HPDE6-E6E7 (cell line): ENCODE data around the gene ACBD6.

Experiments
- DNase-seq: peaks from one replicate; pipeline ENCODE4 v3.0.0; 2011; ENCODE audit warnings: missing footprints; ENCODE audit errors: extremely low spot score

Gene ACBD6

GRCh38 chr1:180295999-180296398 is 206.4 kb downstream of the ACBD6 start:
- no peak for DNase-seq

DNA sequence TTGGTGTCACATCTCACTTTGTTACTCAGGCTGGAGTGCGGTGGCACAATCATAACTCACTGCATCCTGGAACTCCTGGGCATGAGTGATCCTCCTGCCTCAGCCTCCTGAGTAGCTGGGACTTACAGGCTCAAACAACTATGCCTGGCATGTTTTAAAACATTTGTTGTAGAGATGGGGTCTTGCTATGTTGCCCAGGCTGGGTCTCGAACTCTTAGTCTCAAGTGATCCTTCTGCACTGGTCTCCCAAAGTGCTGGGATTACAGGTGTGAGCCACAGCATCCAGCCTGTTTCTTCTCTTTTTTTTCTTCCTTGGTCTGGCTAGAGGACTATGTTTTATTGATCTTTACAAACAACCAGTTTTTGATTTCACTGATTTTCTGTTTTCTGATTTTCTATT is 207.7 kb downstream of the ACBD6 start:
- no peak for DNase-seq

GRCh38 chr1:180291004-180291403 is 211.4 kb downstream of the ACBD6 start:
- no peak for DNase-seq

DNA sequence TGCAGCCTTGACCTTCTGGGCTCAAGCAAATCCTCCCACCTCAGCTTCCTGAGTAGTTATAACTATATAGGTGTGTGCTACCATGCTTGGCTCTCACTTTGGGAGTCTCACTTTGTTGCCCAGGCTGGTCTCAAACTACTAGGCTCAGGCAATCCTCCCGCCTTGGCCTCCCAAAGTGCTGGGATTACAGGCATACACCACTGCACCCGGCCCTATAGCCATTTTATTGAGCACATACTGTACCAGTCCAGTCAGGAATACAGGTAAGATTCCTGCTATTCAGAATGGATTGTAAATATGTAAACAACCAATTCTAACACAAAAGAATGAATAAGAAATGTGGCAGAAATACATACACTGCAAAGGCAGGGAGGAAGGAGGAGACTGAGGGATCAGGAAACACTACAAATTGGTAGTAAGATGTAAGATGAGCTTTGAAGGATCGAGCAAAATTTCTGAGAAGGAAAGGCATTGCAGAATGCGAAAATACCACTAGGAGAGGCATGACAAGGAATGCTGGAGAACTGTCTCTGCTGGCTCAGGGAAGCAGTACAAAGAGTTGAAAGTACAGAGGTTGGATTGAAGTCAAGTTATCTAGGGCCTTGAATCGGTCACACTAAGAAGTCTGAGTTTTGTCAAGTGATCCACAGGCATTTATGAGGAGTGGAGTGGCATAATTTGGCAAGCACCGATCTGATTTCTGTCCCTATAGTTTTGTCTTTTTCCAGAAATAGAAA is 211.9 kb downstream of the ACBD6 start:
- DNase-seq, result no peak

GRCh38 chr1:180288940-180289339 is 213.4 kb downstream of the ACBD6 start:
- no peak for DNase-seq

DNA sequence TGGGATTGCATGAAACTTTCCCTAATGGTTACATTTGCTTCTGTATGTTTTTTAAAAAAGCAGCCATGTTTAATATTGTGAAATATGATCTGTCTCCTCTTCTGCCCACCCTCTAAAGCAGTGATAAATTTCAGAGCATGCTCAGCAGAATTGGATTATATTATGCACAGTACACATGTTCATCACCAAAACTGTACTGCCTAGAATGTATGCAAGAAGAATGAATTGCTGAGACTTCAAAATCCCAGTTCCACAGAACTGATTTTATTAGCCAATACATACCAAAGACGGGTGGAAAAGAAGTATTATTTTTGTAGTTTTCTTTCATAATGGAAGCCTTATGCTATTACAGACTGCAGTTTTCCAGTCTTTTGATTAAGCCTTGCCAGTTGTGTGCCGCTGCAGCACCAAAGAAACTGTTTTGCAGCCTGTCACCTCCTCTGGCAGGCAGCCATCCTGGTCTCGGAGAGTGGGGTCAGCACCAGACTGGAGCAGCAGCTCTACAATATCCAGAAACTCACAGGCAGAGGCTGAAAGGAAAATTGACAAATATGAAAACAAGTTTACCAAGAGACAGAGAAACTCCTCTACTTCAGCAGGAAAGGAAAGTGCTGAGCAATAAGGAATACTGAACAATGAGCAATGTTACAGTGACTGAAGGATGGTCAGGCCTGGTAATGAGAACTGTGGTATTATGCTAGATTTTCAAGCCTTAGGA is 214.2 kb downstream of the ACBD6 start:
- DNase-seq, result no peak

DNA sequence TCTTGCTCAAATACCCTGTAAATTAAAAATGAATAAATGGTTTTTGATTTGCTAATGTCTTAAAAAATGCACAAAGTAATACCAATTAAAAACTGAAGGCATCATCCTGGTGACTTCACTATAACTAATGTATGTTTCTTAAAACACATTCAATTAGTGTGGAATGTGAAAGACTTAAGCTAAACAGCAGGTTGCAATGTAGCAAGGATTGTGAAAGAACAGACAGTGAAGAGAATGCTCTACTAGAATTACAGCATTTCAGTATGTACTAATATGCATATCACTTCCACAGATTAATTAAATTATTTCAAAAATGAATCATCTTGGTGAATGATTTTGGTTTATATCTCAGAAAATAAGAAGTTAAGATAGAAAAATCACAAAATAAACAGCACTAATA is 216.0 kb downstream of the ACBD6 start:
- no peak for DNase-seq

GRCh38 chr1:180283098-180283497 is 219.3 kb downstream of the ACBD6 start:
- DNase-seq, result no peak

DNA sequence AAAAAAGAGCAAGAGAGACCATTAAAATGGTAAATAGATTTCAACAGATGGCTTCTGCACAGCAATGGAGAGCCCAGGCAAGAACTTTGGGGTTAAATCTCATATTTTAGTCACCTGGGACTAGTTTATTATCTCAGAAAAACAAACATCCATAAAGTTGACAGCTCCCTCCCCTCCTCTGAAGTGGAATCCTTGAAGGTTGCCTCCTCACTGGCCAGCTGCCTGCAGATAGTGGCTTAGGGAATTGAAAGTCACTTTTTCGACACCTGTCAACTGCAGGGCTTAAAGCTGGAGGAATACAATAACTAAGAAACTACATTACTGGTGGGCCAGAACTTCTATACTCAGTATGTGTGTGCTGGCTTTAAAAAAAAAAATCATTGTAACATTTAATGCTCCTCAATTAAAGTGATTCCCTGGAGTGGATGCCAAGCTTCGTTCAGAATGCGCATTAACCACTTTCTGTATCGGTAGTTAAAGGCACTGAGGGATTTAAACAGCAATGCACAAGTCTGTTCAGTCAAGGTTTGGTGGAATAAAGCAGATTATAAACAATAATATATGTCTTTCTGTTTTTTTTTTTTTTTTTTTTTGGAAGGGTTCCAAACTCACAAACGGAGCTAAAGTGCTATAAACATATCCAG is 219.9 kb downstream of the ACBD6 start:
- DNase-seq, result no peak

DNA sequence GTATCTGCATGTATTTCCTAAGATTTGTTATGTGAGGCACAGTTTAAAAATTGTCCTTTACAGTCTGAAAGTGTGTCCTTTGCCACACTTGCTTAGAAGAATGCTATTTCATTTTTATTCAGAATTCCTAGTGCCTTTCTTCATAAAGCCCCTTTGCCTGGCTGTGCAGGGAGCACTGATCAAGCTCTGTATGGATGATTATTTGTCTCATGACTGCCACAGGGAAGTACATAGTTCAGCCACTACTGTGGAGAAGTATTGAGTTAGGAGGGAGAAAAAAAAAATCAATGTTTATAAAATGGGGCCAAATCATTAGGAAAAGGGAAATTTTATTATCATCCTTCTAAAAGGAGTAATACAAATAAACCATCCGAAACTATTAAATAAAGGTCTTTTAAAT is 220.9 kb downstream of the ACBD6 start:
- DNase-seq, result no peak

- no peak for DNase-seq
Measured at GRCh38 chr1:180280617-180281016, 221.8 kb downstream of the ACBD6 start.

DNA sequence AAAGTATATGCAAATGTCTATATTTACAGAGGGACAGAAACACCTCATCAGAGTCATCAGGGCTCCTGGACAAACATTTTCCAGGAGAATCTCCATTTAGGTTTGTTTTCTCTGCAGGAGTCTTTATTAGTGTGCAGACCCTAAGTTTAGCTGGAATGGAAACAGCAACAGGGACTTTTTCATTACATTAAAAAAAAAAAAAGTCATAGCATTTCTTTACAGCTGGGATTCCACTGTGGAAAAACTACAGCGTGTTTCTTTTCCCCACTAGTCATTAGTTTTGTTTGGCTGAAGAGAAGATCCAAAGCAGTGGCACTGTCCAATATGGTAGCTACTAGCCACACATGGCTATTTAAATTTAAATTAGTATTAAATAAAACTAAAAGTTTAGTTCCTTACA is 222.7 kb downstream of the ACBD6 start:
- DNase-seq, result no peak

DNA sequence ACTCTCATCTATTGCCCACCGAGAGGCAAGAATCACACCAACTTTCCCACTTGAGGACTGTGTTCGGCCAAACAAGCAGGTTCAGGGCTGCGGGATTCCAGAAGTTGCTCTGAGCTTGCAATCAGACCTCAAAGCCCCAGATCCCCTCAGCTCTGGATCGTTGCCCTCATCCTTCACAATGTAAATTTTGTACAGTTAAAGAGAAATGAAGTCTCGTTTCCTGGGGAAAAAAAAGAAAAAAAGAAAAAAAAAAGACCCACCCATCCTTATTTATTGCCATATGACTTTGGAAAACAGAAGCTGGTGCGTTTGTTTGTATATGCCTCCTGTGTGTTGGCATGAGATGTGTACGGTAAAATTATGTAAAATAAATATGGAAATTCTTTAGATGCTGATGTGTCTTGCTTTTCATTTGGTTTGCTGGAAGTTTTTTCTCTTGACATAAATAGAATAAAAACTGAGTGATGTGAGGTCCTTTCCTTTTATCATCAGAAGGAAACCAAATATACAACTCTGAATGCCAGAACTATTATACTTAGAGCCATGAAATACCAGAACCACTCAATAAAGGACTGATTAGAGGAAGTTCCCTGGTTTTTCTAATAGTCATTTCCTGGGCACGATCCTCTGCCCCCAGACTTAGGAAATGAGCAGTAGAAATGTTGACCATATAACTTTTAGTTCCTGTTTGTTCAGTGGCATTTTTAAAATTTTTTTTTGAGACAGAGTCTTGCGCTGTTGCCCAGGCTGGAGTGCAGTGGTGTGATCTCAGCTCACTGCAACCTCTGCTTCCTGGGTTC is 223.6 kb downstream of the ACBD6 start:
- no peak for DNase-seq

- DNase-seq, result no peak
Measured at GRCh38 chr1:180278194-180278515, 224.2 kb downstream of the ACBD6 start.

- DNase-seq, result no peak
Measured at GRCh38 chr1:180277476-180278193, 224.7 kb downstream of the ACBD6 start.

DNA sequence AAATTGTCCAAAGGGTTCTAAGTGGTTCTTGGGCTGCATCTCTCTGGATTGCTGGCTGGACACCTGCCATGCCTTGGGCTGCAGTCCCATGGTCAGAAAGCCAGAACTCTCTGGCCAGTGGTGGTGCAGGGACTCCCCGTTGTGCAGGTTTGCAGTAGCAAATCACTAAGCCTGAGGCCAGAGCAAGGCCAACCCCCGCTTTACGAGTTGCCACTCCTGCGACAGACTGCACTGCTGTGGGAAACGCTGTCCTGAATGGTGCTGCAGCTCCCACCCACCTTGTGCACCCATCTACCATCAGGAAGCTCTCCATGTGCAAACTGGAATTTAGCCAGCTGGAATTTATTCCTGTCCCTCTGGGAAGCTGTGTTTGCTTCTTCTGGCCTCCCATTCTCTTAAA is 226.7 kb downstream of the ACBD6 start:
- DNase-seq, result no peak

DNA sequence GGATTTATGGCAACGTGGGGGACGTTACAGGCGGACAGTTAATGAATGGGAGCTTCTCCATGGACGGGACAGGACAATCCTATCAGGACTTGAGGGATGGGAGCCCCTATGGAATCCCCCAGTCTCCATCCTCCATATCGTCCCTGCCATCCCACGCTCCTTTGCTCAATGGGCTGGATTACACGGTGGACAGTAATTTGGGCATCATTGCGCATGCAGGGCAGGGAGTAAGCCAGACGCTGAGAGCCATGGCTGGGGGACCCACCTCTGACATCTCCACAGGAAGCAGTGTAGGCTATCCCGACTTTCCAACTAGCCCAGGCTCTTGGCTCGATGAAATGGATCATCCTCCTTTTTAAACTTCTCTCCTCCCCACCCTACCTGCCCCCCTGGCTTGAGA is 228.2 kb downstream of the ACBD6 start:
- no peak for DNase-seq

DNA sequence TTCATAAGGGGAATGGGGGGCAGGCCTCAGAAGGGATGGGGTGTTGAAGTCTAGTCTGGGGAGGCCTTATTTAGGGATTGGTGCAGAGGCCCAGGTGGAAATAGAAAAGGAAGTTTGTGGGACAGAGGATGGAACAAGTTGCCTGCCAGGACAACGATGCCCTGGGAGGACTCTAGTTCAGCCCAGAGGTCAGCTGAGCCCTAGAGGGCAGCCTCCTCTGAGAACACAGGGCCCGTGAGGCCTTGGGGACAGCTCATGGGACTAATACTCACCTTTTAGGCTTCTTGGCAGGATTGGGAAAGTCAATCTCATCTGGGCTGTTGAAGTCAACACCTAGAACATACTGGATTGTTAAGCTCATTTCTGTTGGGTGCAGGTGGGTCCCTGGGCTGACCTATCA is 229.3 kb downstream of the ACBD6 start:
- no peak for DNase-seq

- no peak for DNase-seq
Measured at GRCh38 chr1:180272395-180272794, 230.0 kb downstream of the ACBD6 start.

GRCh38 chr1:180271272-180272255 is 230.8 kb downstream of the ACBD6 start:
- peak; percentile 20 for DNase-seq
